GM12875 (cell line): ENCODE data around the gene RMC1.

Experiments used
- H3K4me3 ChIP-seq: one replicate; pipeline ENCODE4 v1.5.1; 2011; ENCODE audit warnings: low read depth, low read length, control low read depth
- TF ChIP-seq, protein P1 (sequence below): IDR thresholded peaks from 2 replicates; pipeline ENCODE4 v1.5.1; 2011; ENCODE audit warnings: low read depth, mild to moderate bottlenecking, control low read depth, inconsistent platforms, low read length, moderate library complexity, borderline replicate concordance; ENCODE audit not compliant: insufficient read depth

The RMC1 gene

DNA sequence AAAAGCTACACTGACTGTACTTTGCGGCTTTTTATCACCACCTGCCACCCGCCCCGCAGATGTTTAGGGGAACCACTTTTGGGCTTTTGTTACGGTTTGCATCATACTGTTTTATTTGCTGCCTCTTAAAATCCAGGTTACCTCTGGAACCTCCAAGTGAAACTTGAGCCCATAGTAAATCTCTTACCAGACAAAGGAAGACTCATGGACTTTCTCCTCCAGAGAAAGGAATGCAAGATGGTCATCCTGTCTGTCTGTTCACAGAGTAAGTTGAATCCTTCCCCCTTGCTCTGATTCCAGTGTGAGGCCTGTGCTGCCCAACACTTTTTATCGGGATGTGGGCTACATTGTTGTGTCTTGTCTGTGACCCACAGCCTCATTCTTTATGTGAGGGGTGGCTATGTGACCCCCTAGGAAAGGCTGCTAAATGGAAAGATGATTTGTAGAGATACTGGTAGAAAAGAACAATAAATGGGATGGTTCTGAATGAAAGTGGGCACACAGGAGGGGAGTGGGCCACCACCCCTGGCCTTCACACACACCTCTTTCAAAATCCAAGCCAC lies 23.3 kb downstream of the RMC1 start:
- TF ChIP-seq, protein P1, sequence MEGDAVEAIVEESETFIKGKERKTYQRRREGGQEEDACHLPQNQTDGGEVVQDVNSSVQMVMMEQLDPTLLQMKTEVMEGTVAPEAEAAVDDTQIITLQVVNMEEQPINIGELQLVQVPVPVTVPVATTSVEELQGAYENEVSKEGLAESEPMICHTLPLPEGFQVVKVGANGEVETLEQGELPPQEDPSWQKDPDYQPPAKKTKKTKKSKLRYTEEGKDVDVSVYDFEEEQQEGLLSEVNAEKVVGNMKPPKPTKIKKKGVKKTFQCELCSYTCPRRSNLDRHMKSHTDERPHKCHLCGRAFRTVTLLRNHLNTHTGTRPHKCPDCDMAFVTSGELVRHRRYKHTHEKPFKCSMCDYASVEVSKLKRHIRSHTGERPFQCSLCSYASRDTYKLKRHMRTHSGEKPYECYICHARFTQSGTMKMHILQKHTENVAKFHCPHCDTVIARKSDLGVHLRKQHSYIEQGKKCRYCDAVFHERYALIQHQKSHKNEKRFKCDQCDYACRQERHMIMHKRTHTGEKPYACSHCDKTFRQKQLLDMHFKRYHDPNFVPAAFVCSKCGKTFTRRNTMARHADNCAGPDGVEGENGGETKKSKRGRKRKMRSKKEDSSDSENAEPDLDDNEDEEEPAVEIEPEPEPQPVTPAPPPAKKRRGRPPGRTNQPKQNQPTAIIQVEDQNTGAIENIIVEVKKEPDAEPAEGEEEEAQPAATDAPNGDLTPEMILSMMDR: no peak

DNA sequence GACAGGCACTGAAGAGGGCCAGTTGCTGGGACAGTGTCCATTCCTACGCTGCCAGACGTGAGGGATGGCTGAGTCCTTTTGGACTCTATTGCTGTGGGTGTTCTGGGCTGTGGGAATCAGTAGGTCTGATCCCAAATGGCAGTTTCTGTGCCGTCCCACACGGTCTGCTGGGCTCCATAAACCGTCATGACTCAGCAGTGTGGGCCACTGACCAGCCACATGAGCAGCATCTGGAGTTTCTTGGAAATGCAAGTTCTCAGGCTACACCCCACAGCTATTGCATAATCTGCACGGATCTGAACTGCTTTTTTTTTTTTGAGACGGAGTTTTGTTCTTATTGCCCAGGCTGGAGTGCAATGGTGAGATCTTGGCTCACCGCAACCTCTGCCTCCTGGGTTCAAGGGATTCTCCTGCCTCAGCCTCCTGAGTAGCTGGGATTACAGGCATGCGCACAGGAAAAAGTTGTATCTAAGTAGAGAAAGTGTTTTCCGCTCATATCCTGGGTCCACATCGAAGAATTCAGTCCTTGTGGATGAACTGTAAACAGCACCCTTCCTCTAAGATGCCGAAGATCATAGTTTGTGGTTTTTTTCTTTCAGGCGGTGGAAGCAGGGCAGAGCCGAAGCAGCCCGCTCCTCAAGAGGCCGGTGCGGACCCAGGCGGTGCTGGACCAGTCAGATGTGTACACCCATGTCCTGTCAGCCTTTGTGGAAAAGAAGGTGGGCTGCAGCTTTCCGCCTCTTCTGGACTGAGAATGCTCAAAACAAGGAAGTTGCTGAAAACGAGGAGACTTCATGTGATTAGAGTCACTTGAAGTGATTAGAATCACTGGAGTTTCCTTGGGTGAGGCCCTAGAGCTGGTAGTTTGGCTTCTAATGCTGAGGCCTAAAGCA lies 25.5 kb downstream of the RMC1 start:
- TF ChIP-seq, protein P1: no peak
- no peak overlapping the region for H3K4me3 ChIP-seq

More for the DNA sequence above, 23.3 kb downstream of the RMC1 start:
- no peak overlapping the region for H3K4me3 ChIP-seq

DNA sequence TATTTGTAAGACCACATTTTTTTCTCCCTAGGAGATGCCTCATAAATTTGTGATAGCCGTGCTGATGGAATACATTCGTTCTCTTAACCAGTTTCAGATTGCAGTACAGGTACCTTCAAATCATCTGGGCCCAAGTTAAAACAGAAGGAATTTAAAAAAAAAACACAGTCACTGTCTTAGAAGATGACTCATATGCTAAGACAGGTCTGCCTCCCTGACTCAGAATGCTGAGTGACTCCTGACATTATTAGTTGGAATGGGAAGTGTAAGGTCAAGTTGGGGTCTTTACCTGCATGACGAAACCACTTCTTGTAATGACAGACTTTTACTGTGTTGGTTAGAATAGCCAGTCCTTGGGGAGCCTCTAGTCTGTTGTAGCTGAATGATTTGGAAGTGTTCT lies 26.3 kb downstream of the RMC1 start:
- H3K4me3 ChIP-seq: no peak overlapping the region
- TF ChIP-seq, protein P1: no peak

DNA sequence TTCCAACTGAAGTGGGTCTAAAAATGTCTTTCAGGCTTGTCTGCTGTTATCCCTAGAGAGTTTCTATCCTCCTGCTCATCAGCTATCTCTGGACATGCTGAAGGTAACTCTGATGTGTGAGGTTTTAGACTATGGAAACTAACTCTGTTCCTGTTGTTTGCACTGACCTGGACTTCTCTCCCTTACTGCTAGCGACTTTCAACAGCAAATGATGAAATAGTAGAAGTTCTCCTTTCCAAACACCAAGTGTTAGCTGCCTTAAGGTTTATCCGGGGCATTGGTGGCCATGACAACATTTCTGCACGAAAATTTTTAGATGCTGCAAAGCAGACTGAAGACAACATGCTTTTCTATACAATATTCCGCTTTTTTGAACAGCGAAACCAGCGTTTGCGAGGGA lies 26.9 kb downstream of the RMC1 start:
- TF ChIP-seq, protein P1: no peak
- H3K4me3 ChIP-seq: no peak overlapping the region

DNA sequence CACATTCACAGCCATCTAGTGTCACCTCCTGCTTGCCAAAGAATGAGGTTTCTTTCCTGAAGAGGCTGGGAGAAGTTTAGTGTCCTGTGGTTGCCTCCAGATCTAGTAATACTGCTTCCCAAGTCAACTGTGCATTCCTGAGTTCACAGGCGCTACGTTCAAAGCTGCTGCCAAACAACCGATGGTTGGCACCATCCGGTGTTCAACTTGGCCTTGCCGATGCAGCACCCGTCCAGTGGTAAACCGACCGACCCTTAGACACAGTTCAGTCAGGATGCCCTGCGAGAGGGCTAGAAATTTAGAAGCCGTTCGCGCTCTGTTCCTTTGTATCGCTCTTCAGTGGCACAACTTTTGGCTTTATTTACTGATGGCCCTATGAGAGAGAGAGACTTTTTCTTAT lies 28.6 kb downstream of the RMC1 start:
- TF ChIP-seq, protein P1: no peak
- H3K4me3 ChIP-seq: no peak overlapping the region

DNA sequence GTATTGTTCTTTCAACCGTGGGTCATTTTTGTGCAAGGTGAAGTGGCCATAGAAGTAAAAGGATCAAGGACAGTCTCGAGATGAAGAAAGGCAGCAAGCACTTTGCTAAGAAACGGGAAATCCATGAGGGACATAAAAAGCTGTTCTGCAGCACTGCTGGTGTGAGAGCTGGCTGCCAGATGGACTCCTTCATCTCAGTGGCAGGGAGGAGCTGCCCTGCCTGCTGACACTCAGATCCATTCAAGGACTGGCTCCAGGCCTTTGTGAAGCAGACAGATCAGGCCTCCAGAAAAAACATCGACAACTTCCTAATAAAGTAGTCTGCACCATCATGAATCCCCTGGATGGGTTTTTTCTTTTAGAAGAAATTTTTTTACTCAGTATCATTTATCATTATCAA lies 29.5 kb downstream of the RMC1 start:
- TF ChIP-seq, protein P1: no peak
- no peak overlapping the region for H3K4me3 ChIP-seq

DNA sequence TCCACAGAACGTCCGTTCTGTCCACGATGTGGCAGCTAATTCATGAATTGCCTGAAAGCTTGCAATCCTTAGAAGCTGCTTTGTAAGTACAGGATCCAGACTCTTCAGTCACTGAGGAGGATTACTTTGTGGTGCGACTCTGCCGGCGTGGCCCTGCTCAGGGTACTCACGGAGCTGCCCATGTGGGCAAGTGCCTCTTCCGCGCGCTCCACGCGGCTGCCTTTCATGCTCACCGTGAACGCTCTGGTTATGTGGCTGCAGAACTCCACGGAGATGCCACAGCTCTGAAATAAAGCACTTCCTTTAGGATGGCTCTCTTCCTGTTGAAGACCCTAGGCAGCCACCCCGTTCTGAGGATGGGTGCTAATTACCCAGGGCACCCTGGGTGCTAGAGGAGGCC lies 31.0 kb downstream of the RMC1 start:
- TF ChIP-seq, protein P1: no peak
- no peak overlapping the region for H3K4me3 ChIP-seq
